ENCODE data around the gene ACER2. TPM values are rescaled to one million over a fixed set of nuclear protein-coding genes. Genes with fewer than 3 reads are reported as not detected.

ACER2 gene
- total and polyA plus RNA-seq, 2 experiments from 2014 or later, result 0.87 to 14.6 TPM

- no peak for TF ChIP-seq NANOG (IDR thresholded peaks at IDR 0.05; ENCODE audit: borderline replicate concordance)
- no peak for TF ChIP-seq REST (IDR thresholded peaks at IDR 0.05; ENCODE audit: unreplicated experiment)
- TF ChIP-seq ZNF114 (CRISPR knock-in tag; IDR thresholded peaks at IDR 0.05), result no peak
- no peak for TF ChIP-seq CREB1 (CRISPR knock-in tag; IDR thresholded peaks at IDR 0.05; ENCODE audit: low read depth)
- no peak for TF ChIP-seq ETS1 (IDR thresholded peaks at IDR 0.05)
- TF ChIP-seq STAT1 (IDR thresholded peaks at IDR 0.05; ENCODE audit: unreplicated experiment), result no peak
- no peak for TF ChIP-seq ZNF462 (CRISPR knock-in tag; IDR thresholded peaks at IDR 0.05)
- no peak for ATAC-seq
- Mint-ChIP-seq H3K9me3 (no peaks in the 10 kb centered on the region), H3K36me3 (ENCODE audit: low read depth) (no peaks in the 10 kb centered on the region), H3K27me3 (ENCODE audit: insufficient read depth, low read depth, poor library complexity) (peaks cover 7% of the 10 kb centered on the region), H3K4me1 (peaks cover 28% of the 10 kb centered on the region), H3K27ac (peak overlapping the region; percentile 88; the same call in 1 of the 2 replicates), H3K4me3 (no peak overlapping the region)
- Histone ChIP-seq H3K9me2 (ENCODE audit: insufficient read depth) (0 out of 2 replicates have a peak, but pooled peaks cover 4% of the 10 kb centered on the region), H3K36me3 (ENCODE audit: insufficient read depth) (no peaks in the 10 kb centered on the region; the same call in 1 of the 2 replicates), H4K20me1 (replicated peaks; ENCODE audit: insufficient read depth) (no peaks in the 10 kb centered on the region), H3K79me2 (replicated peaks; ENCODE audit: insufficient read depth) (no peaks in the 10 kb centered on the region), H3K4me1 (ENCODE audit: insufficient read depth) (peaks cover 26% of the 10 kb centered on the region), H3K4me2 (no peak overlapping the region), H3F3A (replicated peaks; ENCODE audit: low read depth) (no peaks in the 10 kb centered on the region), H3K4me3 (no peak overlapping the region), H2AFZ (no peak overlapping the region), H3K27ac (ENCODE audit: low read depth) (no peak overlapping the region), H3K27me3 (ENCODE audit: insufficient read depth) (no peaks in the 10 kb centered on the region)
- DNase-seq (ENCODE audit: low spot score), result no peak
These were observed 48.8 kb downstream of the ACER2 start for GRCh38 chr9:19457693-19458009.

All from GM23338 (cell line).